Activated T-cell treated with anti-CD3 and anti-CD28 coated beads, Interleukin-2, amount 50 U/mL, for 4 hours (primary cell): ENCODE data around the gene DGKI. TPM values are rescaled to one million over a fixed set of nuclear protein-coding genes. Genes with fewer than 3 reads are reported as not detected.

Source experiments
- ATAC-seq, 2 donors: fragments of 200-7000 bp; cut with Tn5 transposase; one replicate each; pipeline ENCODE4 v1.10.0; 2021
- DNase-seq: peaks from one replicate; pipeline ENCODE4 v3.0.0-alpha.2; 2020
- H3K27me3 Mint-ChIP-seq: one replicate; pipeline ENCODE4 v1.8.0; 2021; ENCODE audit warnings: low read depth, mixed read lengths
- H3K36me3 Mint-ChIP-seq: one replicate; pipeline ENCODE4 v1.8.0; 2022; ENCODE audit warnings: mixed read lengths; ENCODE audit not compliant: insufficient read depth
- H3K4me1 Mint-ChIP-seq: one replicate; pipeline ENCODE4 v1.8.0; 2021; ENCODE audit warnings: low read depth, mixed read lengths
- H3K4me3 Mint-ChIP-seq: one replicate; pipeline ENCODE4 v1.8.0; 2021; ENCODE audit warnings: mild to moderate bottlenecking, moderate library complexity, mixed read lengths
- H3K9me3 Mint-ChIP-seq: one replicate; pipeline ENCODE4 v1.8.0; 2021; ENCODE audit warnings: mixed read lengths
- total RNA-seq, 3 donors: library from RNA; stranded (reverse); gene quantifications; one replicate each; pipeline ENCODE4 v1.2.1, GENCODE V29; 2021

Gene DGKI
- total RNA-seq, 3 donors from 2014 or later: 1.2 to 4.3 (median 1.3) TPM

GRCh38 chr7:137418841-137419240 lies 427.9 kb downstream of the DGKI start:
- Mint-ChIP-seq H3K36me3 (no peaks in the 10 kb centered on the region), H3K27me3 (no peaks in the 10 kb centered on the region), H3K4me3 (no peak overlapping the region), H3K9me3 (peaks cover 6% of the 10 kb centered on the region), H3K4me1 (no peaks in the 10 kb centered on the region)
- ATAC-seq (no peak), DNase-seq (no peak)

GRCh38 chr7:137417464-137417863 lies 429.3 kb downstream of the DGKI start:
- no peaks in the 10 kb centered on the region for H3K27me3 Mint-ChIP-seq
- H3K4me3 Mint-ChIP-seq: no peak overlapping the region
- H3K4me1 Mint-ChIP-seq: no peaks in the 10 kb centered on the region

GRCh38 chr7:137413901-137414300 lies 432.9 kb downstream of the DGKI start:
- Mint-ChIP-seq H3K4me1 (no peaks in the 10 kb centered on the region), H3K4me3 (no peak overlapping the region), H3K27me3 (no peaks in the 10 kb centered on the region), H3K9me3 (no peaks in the 10 kb centered on the region), H3K36me3 (no peaks in the 10 kb centered on the region)
- ATAC-seq (no peak), DNase-seq (no peak)

More at GRCh38 chr7:137417464-137417863, 429.3 kb downstream of the DGKI start:
- no peak for ATAC-seq
- Mint-ChIP-seq H3K36me3 (no peaks in the 10 kb centered on the region), H3K9me3 (peaks cover 6% of the 10 kb centered on the region)
- no peak for DNase-seq

GRCh38 chr7:137411446-137411845 lies 435.3 kb downstream of the DGKI start:
- ATAC-seq (no peak), DNase-seq (no peak)
- no peaks in the 10 kb centered on the region for H3K36me3 Mint-ChIP-seq
- H3K27me3 Mint-ChIP-seq: no peaks in the 10 kb centered on the region
- H3K4me3 Mint-ChIP-seq: no peak overlapping the region
- no peaks in the 10 kb centered on the region for H3K4me1 Mint-ChIP-seq
- no peaks in the 10 kb centered on the region for H3K9me3 Mint-ChIP-seq

GRCh38 chr7:137408126-137408525 lies 438.6 kb downstream of the DGKI start:
- no peaks in the 10 kb centered on the region for H3K9me3 Mint-ChIP-seq
- no peak overlapping the region for H3K4me3 Mint-ChIP-seq
- no peaks in the 10 kb centered on the region for H3K4me1 Mint-ChIP-seq
- H3K36me3 Mint-ChIP-seq: no peaks in the 10 kb centered on the region
- DNase-seq: no peak
- no peak for ATAC-seq
- H3K27me3 Mint-ChIP-seq: no peaks in the 10 kb centered on the region

GRCh38 chr7:137407078-137407477 lies 439.7 kb downstream of the DGKI start:
- DNase-seq (no peak), ATAC-seq (no peak)
- no peak overlapping the region for H3K4me3 Mint-ChIP-seq
- H3K4me1 Mint-ChIP-seq: no peaks in the 10 kb centered on the region
- no peaks in the 10 kb centered on the region for H3K27me3 Mint-ChIP-seq
- no peaks in the 10 kb centered on the region for H3K9me3 Mint-ChIP-seq
- H3K36me3 Mint-ChIP-seq: no peaks in the 10 kb centered on the region

GRCh38 chr7:137404660-137405317 lies 442.0 kb downstream of the DGKI start:
- no peaks in the 10 kb centered on the region for H3K36me3 Mint-ChIP-seq
- H3K27me3 Mint-ChIP-seq: no peaks in the 10 kb centered on the region
- H3K4me3 Mint-ChIP-seq: no peak overlapping the region
- DNase-seq: no peak
- H3K9me3 Mint-ChIP-seq: no peaks in the 10 kb centered on the region
- ATAC-seq: no peak
- no peaks in the 10 kb centered on the region for H3K4me1 Mint-ChIP-seq

GRCh38 chr7:137403353-137403695 lies 443.4 kb downstream of the DGKI start:
- Mint-ChIP-seq H3K36me3 (no peaks in the 10 kb centered on the region), H3K27me3 (no peaks in the 10 kb centered on the region), H3K4me1 (no peaks in the 10 kb centered on the region), H3K9me3 (no peaks in the 10 kb centered on the region), H3K4me3 (no peak overlapping the region)
- ATAC-seq (no peak), DNase-seq (no peak)

- H3K36me3 Mint-ChIP-seq: no peaks in the 10 kb centered on the region
- H3K27me3 Mint-ChIP-seq: no peaks in the 10 kb centered on the region
- ATAC-seq: no peak
- no peak overlapping the region for H3K4me3 Mint-ChIP-seq
- H3K4me1 Mint-ChIP-seq: no peaks in the 10 kb centered on the region
- DNase-seq: no peak
- H3K9me3 Mint-ChIP-seq: no peaks in the 10 kb centered on the region
Observed at GRCh38 chr7:137402536-137403352, 444.0 kb downstream of the DGKI start.

- Mint-ChIP-seq H3K36me3 (no peaks in the 10 kb centered on the region), H3K4me3 (no peak overlapping the region), H3K27me3 (no peaks in the 10 kb centered on the region), H3K9me3 (peaks cover 3% of the 10 kb centered on the region), H3K4me1 (no peaks in the 10 kb centered on the region)
- DNase-seq (no peak), ATAC-seq (no peak)
Observed at GRCh38 chr7:137399827-137400823, 446.6 kb downstream of the DGKI start.

GRCh38 chr7:137396051-137396450 lies 450.7 kb downstream of the DGKI start:
- DNase-seq (no peak), ATAC-seq (no peak)
- H3K4me1 Mint-ChIP-seq: no peaks in the 10 kb centered on the region
- H3K4me3 Mint-ChIP-seq: no peak overlapping the region
- no peaks in the 10 kb centered on the region for H3K27me3 Mint-ChIP-seq
- H3K9me3 Mint-ChIP-seq: peaks cover 7% of the 10 kb centered on the region
- H3K36me3 Mint-ChIP-seq: no peaks in the 10 kb centered on the region

- Mint-ChIP-seq H3K27me3 (no peaks in the 10 kb centered on the region), H3K36me3 (no peaks in the 10 kb centered on the region), H3K4me3 (no peak overlapping the region), H3K4me1 (no peaks in the 10 kb centered on the region), H3K9me3 (peaks cover 7% of the 10 kb centered on the region)
- ATAC-seq (no peak), DNase-seq (no peak)
Observed at GRCh38 chr7:137395420-137395819, 451.4 kb downstream of the DGKI start.

GRCh38 chr7:137393570-137393969 lies 453.2 kb downstream of the DGKI start:
- ATAC-seq: no peak
- Mint-ChIP-seq H3K9me3 (peaks cover 10% of the 10 kb centered on the region), H3K4me1 (no peaks in the 10 kb centered on the region), H3K36me3 (no peaks in the 10 kb centered on the region), H3K27me3 (no peaks in the 10 kb centered on the region), H3K4me3 (no peak overlapping the region)
- no peak for DNase-seq

- H3K4me3 Mint-ChIP-seq: no peak overlapping the region
- ATAC-seq: no peak
- peaks cover 6% of the 10 kb centered on the region for H3K9me3 Mint-ChIP-seq
- no peaks in the 10 kb centered on the region for H3K27me3 Mint-ChIP-seq
- no peak for DNase-seq
- H3K4me1 Mint-ChIP-seq: no peaks in the 10 kb centered on the region
- no peaks in the 10 kb centered on the region for H3K36me3 Mint-ChIP-seq
Observed at GRCh38 chr7:137390076-137390475, 456.7 kb downstream of the DGKI start.
